LNCaP clone FGC (cell line): ENCODE data around the gene MTCL1.

Experiments
- DNase-seq: peaks from one replicate; pipeline ENCODE4 v3.0.0-alpha.2; 2011; ENCODE audit warnings: low read depth
- H3K4me3 ChIP-seq: 2 replicates; pipeline ENCODE4 v1.5.1; 2011; ENCODE audit warnings: mild to moderate bottlenecking, low read depth, low read length, control low read depth
- CTCF ChIP-seq: IDR thresholded peaks from 2 replicates; pipeline ENCODE4 v1.5.1; 2012; ENCODE audit warnings: mild to moderate bottlenecking; ENCODE audit not compliant: control insufficient read depth, insufficient read depth; ENCODE audit errors: extremely low read depth

MTCL1 gene

GRCh38 chr18:8750954-8751415 is 45.6 kb downstream of the MTCL1 start:
- no peak for TF ChIP-seq CTCF
- no peak overlapping the region for H3K4me3 ChIP-seq
- DNase-seq: no peak

DNA sequence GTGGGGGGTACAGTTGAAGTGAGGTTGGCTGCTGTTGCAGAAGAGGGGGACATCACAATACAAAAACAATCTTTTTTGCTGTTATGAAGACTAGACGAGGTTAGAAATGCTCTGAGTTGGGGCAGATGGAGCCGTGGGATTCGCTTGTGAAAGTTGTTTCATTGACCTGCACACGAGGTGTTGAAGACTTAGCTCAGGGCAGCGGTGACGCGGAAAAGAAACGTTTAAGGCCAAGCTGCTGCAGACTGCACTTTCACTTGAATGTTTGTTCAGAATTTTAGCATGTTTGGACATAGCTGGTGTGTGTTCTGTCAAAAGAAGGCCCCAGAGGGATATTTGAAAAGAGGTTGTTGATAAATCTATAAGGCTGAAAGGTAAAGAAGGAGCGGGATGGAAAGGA is 46.3 kb downstream of the MTCL1 start:
- no peak for TF ChIP-seq CTCF
- no peak overlapping the region for H3K4me3 ChIP-seq
- no peak for DNase-seq

DNA sequence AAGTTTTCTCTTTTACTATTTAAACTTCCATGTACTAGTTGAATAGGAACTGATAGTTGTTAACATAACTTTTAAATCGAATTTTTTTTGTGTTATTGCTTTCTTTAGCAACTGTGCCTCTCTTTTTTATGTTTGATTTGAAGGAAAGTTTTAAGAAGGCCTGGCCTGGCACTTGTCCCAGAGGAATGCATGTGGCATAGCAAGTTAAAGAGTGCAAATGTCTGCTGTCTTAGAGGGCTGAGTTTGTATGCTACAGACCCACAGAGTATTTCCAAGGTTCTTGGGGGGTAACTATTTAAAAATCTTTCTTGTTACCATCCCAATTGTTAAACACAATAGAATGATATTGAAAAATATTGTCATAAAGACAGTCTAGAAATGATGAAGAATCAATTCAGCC is 47.0 kb downstream of the MTCL1 start:
- H3K4me3 ChIP-seq: no peak overlapping the region
- TF ChIP-seq CTCF: no peak
- DNase-seq: no peak

- TF ChIP-seq CTCF: no peak
- no peak for DNase-seq
- H3K4me3 ChIP-seq: no peak overlapping the region
Measured at GRCh38 chr18:8754995-8755960, 49.9 kb downstream of the MTCL1 start.

GRCh38 chr18:8756571-8756970 is 51.2 kb downstream of the MTCL1 start:
- H3K4me3 ChIP-seq: no peak overlapping the region
- no peak for DNase-seq
- no peak for TF ChIP-seq CTCF

- no peak overlapping the region for H3K4me3 ChIP-seq
- DNase-seq: no peak
- no peak for TF ChIP-seq CTCF
Measured at GRCh38 chr18:8757396-8757997, 52.1 kb downstream of the MTCL1 start.
